ENCODE results near the gene SH3BP5L. TPM values are rescaled to one million over a fixed set of nuclear protein-coding genes. Genes with fewer than 3 reads are reported as not detected.
A peak's percentile ranks its signal among the peaks of the same experiment; 100 is the strongest.

The SH3BP5L gene
- total and polyA plus RNA-seq, 2 donors (not counting 1 experiment from before 2014, with no cell fraction given) = 19.2 to 36.5 TPM

- intact Hi-C loops (cut with micrococcal nuclease) = no loop called here
- Mint-ChIP-seq H3K4me3 (no peak overlapping the region), H3K27ac (no peak overlapping the region), H3K27me3 (no peaks in the 10 kb centered on the region), H3K9me3 (ENCODE audit: insufficient read depth) (no peaks in the 10 kb centered on the region), H3K4me1 (peaks cover 24% of the 10 kb centered on the region)
- 97% methylated on average over 23 of the region's 23 CpGs for WGBS (ENCODE audit: insufficient coverage)
- H3K27ac ChIP-seq (ENCODE audit: low read length in 2 of 2) = no peak overlapping the region
- no peak overlapping the region for H3K4me3 ChIP-seq (ENCODE audit: control extremely low read depth in 1 of 5, extremely low read depth in 1 of 5, insufficient read depth in 1 of 5, low read depth in 2 of 5, low read length in 4 of 5)
- H3K9me3 ChIP-seq (ENCODE audit: control extremely low read depth in 1 of 3, control insufficient read depth in 2 of 3, insufficient read depth in 1 of 3, low read length in 2 of 3) = no peaks in the 10 kb centered on the region
- H3K27me3 ChIP-seq (replicated peaks in 1 of 4; ENCODE audit: control extremely low read depth in 1 of 4, control insufficient read depth in 3 of 4, insufficient read depth in 4 of 4, low read length in 3 of 4) = no peaks in the 10 kb centered on the region
- ChIA-PET POLR2A (interaction anchor here (0.8 kb wide), 1 partner anchor 10 kb away, joined by 3 read pairs; no protein-coding TSS in a partner anchor), CTCF (interaction anchor here (0.9 to 1.8 kb wide), 4 partner anchors 110 to 195 kb away, joined by 3 to 5 read pairs (median 4); no protein-coding TSS in a partner anchor)
- peaks cover 23 to 30% of the 10 kb centered on the region in 2 donors for H3K4me1 ChIP-seq (ENCODE audit: control insufficient read depth in 2 of 2, insufficient read depth in 2 of 2, low read length in 2 of 2)
- no peak for ATAC-seq (ENCODE audit: low read depth)
- peaks cover under 1% of the 10 kb centered on the region for H4K20me1 ChIP-seq (ENCODE audit: control insufficient read depth, insufficient read depth, low read length, poor library complexity, severe bottlenecking)
- peaks cover 32% of the 10 kb centered on the region for H3K79me2 ChIP-seq (ENCODE audit: control insufficient read depth, insufficient read depth, low read length)
- no peak for TF ChIP-seq EZH2 (IDR thresholded peaks at IDR 0.05; ENCODE audit: borderline replicate concordance, insufficient read depth, low read depth, low read length, poor library complexity, severe bottlenecking)
- TF ChIP-seq, protein P1, sequence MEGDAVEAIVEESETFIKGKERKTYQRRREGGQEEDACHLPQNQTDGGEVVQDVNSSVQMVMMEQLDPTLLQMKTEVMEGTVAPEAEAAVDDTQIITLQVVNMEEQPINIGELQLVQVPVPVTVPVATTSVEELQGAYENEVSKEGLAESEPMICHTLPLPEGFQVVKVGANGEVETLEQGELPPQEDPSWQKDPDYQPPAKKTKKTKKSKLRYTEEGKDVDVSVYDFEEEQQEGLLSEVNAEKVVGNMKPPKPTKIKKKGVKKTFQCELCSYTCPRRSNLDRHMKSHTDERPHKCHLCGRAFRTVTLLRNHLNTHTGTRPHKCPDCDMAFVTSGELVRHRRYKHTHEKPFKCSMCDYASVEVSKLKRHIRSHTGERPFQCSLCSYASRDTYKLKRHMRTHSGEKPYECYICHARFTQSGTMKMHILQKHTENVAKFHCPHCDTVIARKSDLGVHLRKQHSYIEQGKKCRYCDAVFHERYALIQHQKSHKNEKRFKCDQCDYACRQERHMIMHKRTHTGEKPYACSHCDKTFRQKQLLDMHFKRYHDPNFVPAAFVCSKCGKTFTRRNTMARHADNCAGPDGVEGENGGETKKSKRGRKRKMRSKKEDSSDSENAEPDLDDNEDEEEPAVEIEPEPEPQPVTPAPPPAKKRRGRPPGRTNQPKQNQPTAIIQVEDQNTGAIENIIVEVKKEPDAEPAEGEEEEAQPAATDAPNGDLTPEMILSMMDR (IDR thresholded peaks at IDR 0.05) = no peak
- no peak overlapping the region for H3K4me2 ChIP-seq (replicated peaks; ENCODE audit: low read depth, low read length, poor library complexity, severe bottlenecking)
- H2AFZ ChIP-seq (ENCODE audit: insufficient read depth, low read depth, low read length, poor library complexity, severe bottlenecking) = no peak overlapping the region
- DNase-seq = peak; percentile 7
- no peak overlapping the region for H3K9ac ChIP-seq (ENCODE audit: low read length)
- peaks cover 2 to 62% of the 10 kb centered on the region in 2 experiments for H3K36me3 ChIP-seq (replicated peaks in 1 of 2; ENCODE audit: control extremely low read depth in 1 of 2, control insufficient read depth in 1 of 2, extremely low read depth in 1 of 2, insufficient read depth in 2 of 2, low read length in 1 of 2)
Observed at GRCh38 chr1:248812736-248813425, 12.8 kb downstream of the SH3BP5L start.

Data from B cell (primary cell).